GM12801 (cell line): ENCODE measurements around the gene RABEPK.

Source experiments
- CTCF ChIP-seq: IDR thresholded peaks from one replicate; pipeline ENCODE4 v1.5.1; 2011; ENCODE audit warnings: control low read depth; ENCODE audit not compliant: insufficient read length; ENCODE audit errors: extremely low read depth

The RABEPK gene

GRCh38 chr9:125227761-125228160, 27.4 kb downstream of the RABEPK start:
- TF ChIP-seq CTCF: no peak

GRCh38 chr9:125233678-125234077, 33.3 kb downstream of the RABEPK start:
- TF ChIP-seq CTCF: no peak

GRCh38 chr9:125235804-125236519, 35.6 kb downstream of the RABEPK start:
- TF ChIP-seq CTCF: no peak

GRCh38 chr9:125238127-125238914, 38.0 kb downstream of the RABEPK start:
- TF ChIP-seq CTCF: no peak

- no peak for TF ChIP-seq CTCF
Measured at GRCh38 chr9:125238915-125239446, 38.6 kb downstream of the RABEPK start.

GRCh38 chr9:125239631-125240597, 39.6 kb downstream of the RABEPK start:
- TF ChIP-seq CTCF: no peak

GRCh38 chr9:125240649-125240999, 40.3 kb downstream of the RABEPK start:
- no peak for TF ChIP-seq CTCF
